GM21447 (cell line): ENCODE results near the gene SAFB.
"Not testable (repeated sequence)": the region's sequence is repeated elsewhere in the genome, so short reads cannot be mapped to it uniquely, and the experiment has no call there.

Experiments used
- ATAC-seq: cut with Tn5 transposase; IDR thresholded peaks from one replicate; pipeline ENCODE4 v1.9.1; 2021; ENCODE audit not compliant: unreplicated experiment

The SAFB gene

GRCh38 chr19:5682107-5682482 is 59.2 kb downstream of the SAFB start:
- ATAC-seq: no peak

- ATAC-seq: no peak
These were observed 60.4 kb downstream of the SAFB start for GRCh38 chr19:5683177-5683886.

GRCh38 chr19:5684694-5685430 is 62.0 kb downstream of the SAFB start:
- no peak for ATAC-seq

- ATAC-seq: no peak
These were observed 63.4 kb downstream of the SAFB start for GRCh38 chr19:5686326-5686646.

- ATAC-seq: peak; percentile 55
These were observed 63.9 kb downstream of the SAFB start for GRCh38 chr19:5686647-5687359.

- ATAC-seq: no peak
These were observed 64.7 kb downstream of the SAFB start for GRCh38 chr19:5687360-5688198.

GRCh38 chr19:5688262-5688881 is 65.5 kb downstream of the SAFB start:
- not testable (repeated sequence) for ATAC-seq

- ATAC-seq: peak; percentile 35
These were observed 67.5 kb downstream of the SAFB start, which contains the start of gene RPL36 for GRCh38 chr19:5690125-5690954. TSS of gene RPL36 (plus strand) at chr19:5690295. CDS start at chr19:5690508, 213 bp downstream.

GRCh38 chr19:5690955-5691821 is 68.3 kb downstream of the SAFB start:
- no peak for ATAC-seq

- no peak for ATAC-seq
These were observed 69.2 kb downstream of the SAFB start for GRCh38 chr19:5691822-5692722.

GRCh38 chr19:5692723-5693194 is 69.9 kb downstream of the SAFB start:
- no peak for ATAC-seq

GRCh38 chr19:5693195-5694166 is 70.6 kb downstream of the SAFB start:
- ATAC-seq: no peak

- ATAC-seq: no peak
These were observed 71.5 kb downstream of the SAFB start for GRCh38 chr19:5694167-5694955.

- ATAC-seq: no peak
These were observed 72.2 kb downstream of the SAFB start for GRCh38 chr19:5694956-5695648.

- no peak for ATAC-seq
These were observed 72.8 kb downstream of the SAFB start for GRCh38 chr19:5695649-5696195.
